Activated B cell treated with CpG ODN at 0.5 μM for 24 hours (primary cell): ENCODE measurements around the gene RBP4. TPM values are rescaled to one million over a fixed set of nuclear protein-coding genes. Genes with fewer than 3 reads are reported as not detected.

Experiments
- ATAC-seq: fragments of 200-7000 bp; cut with Tn5 transposase; one replicate; pipeline ENCODE4 v1.10.0; 2021; ENCODE audit warnings: low read depth, mild to moderate bottlenecking, moderate library complexity
- CTCF ChIA-PET: fragments of 350-600 bp; sonication (Branson Sonifier 250); formaldehyde crosslinking; loops from one replicate; lab custom pipeline; 2021; ENCODE audit warnings: antibody characterized with exemption; lab: Charles Lee
- POLR2A ChIA-PET: fragments of 350-600 bp; sonication (Branson Sonifier 250); formaldehyde crosslinking; loops from one replicate; lab custom pipeline; 2021; ENCODE audit warnings: antibody characterized with exemption; lab: Charles Lee
- DNase-seq: peaks from one replicate; pipeline ENCODE4 v3.0.0; 2022
- H3K27ac Mint-ChIP-seq: one replicate; pipeline ENCODE4 v1.8.0; 2020; ENCODE audit warnings: mixed read lengths
- H3K27me3 Mint-ChIP-seq: one replicate; pipeline ENCODE4 v1.8.0; 2021; ENCODE audit warnings: mixed read lengths
- H3K36me3 Mint-ChIP-seq: one replicate; pipeline ENCODE4 v1.8.0; 2021; ENCODE audit warnings: low read depth, mixed read lengths
- H3K4me1 Mint-ChIP-seq: one replicate; pipeline ENCODE4 v1.8.0; 2021; ENCODE audit warnings: mixed read lengths
- H3K4me3 Mint-ChIP-seq: one replicate; pipeline ENCODE4 v1.8.0; 2020; ENCODE audit warnings: mild to moderate bottlenecking, mixed read lengths
- H3K9me3 Mint-ChIP-seq: one replicate; pipeline ENCODE4 v1.8.0; 2020; ENCODE audit warnings: mixed read lengths
- CTCF ChIP-seq: fragments of 200-600 bp; IDR thresholded peaks from one replicate; pipeline ENCODE4 v1.8.0; 2022; ENCODE audit warnings: antibody characterized with exemption, mild to moderate bottlenecking
- intact Hi-C: fragments of 100-400 bp; cut with micrococcal nuclease; formaldehyde crosslinking; loops from one replicate; pipeline ENCODE4 v1.15.1; 2024
- total RNA-seq: library from RNA; stranded (reverse); gene quantifications from 2 replicates; pipeline ENCODE4 v1.2.3, GENCODE V29; 2022

Gene RBP4
- total RNA-seq, 1 donor from 2014 or later, result not detected

GRCh38 chr10:93601774-93602162 is 733 bp upstream of the RBP4 start:
- intact Hi-C loops, result no loop called here
- no peak for TF ChIP-seq CTCF
- Mint-ChIP-seq H3K27ac (no peak overlapping the region), H3K9me3 (peaks cover under 1% of the 10 kb centered on the region), H3K4me1 (no peaks in the 10 kb centered on the region), H3K4me3 (no peak overlapping the region), H3K36me3 (no peaks in the 10 kb centered on the region), H3K27me3 (peaks cover 47% of the 10 kb centered on the region)
- ATAC-seq (no peak), DNase-seq (no peak)
- CTCF ChIA-PET, result no interaction called here
- POLR2A ChIA-PET, result no interaction called here

- intact Hi-C loops, result no loop called here
- ChIA-PET CTCF (no interaction called here), POLR2A (no interaction called here)
- Mint-ChIP-seq H3K27ac (no peak overlapping the region), H3K36me3 (no peaks in the 10 kb centered on the region), H3K27me3 (peaks cover 41% of the 10 kb centered on the region), H3K9me3 (no peaks in the 10 kb centered on the region), H3K4me1 (no peaks in the 10 kb centered on the region), H3K4me3 (no peak overlapping the region)
- ATAC-seq (no peak), DNase-seq (no peak)
- TF ChIP-seq CTCF, result no peak
These were observed 439 bp downstream of the RBP4 start for GRCh38 chr10:93600446-93601145.

GRCh38 chr10:93599778-93600177 is 1.3 kb downstream of the RBP4 start:
- ATAC-seq (no peak), DNase-seq (no peak)
- no peaks in the 10 kb centered on the region for H3K9me3 Mint-ChIP-seq
- peaks cover 41% of the 10 kb centered on the region for H3K27me3 Mint-ChIP-seq
- TF ChIP-seq CTCF, result no peak
- H3K27ac Mint-ChIP-seq, result no peak overlapping the region
- ChIA-PET CTCF (no interaction called here), POLR2A (no interaction called here)
- no peaks in the 10 kb centered on the region for H3K36me3 Mint-ChIP-seq
- intact Hi-C loops, result no loop called here
- H3K4me3 Mint-ChIP-seq, result no peak overlapping the region
- no peaks in the 10 kb centered on the region for H3K4me1 Mint-ChIP-seq

- POLR2A ChIA-PET, result no interaction called here
- Mint-ChIP-seq H3K36me3 (no peaks in the 10 kb centered on the region), H3K27ac (no peak overlapping the region), H3K4me3 (no peak overlapping the region), H3K4me1 (no peaks in the 10 kb centered on the region), H3K9me3 (no peaks in the 10 kb centered on the region), H3K27me3 (peaks cover 37% of the 10 kb centered on the region)
- no peak for TF ChIP-seq CTCF
- intact Hi-C loops, result no loop called here
- ATAC-seq, result no peak
- CTCF ChIA-PET, result no interaction called here
- no peak for DNase-seq
These were observed 1.7 kb downstream of the RBP4 start for GRCh38 chr10:93599335-93599734.

GRCh38 chr10:93598157-93598556 is 2.9 kb downstream of the RBP4 start:
- no peaks in the 10 kb centered on the region for H3K36me3 Mint-ChIP-seq
- H3K4me3 Mint-ChIP-seq, result no peak overlapping the region
- ATAC-seq (no peak), DNase-seq (no peak)
- ChIA-PET CTCF (no interaction called here), POLR2A (no interaction called here)
- TF ChIP-seq CTCF, result no peak
- H3K27ac Mint-ChIP-seq, result no peak overlapping the region
- no peaks in the 10 kb centered on the region for H3K9me3 Mint-ChIP-seq
- peaks cover 32% of the 10 kb centered on the region for H3K27me3 Mint-ChIP-seq
- H3K4me1 Mint-ChIP-seq, result no peaks in the 10 kb centered on the region
- intact Hi-C loops, result no loop called here
